PC-3 (cell line): ENCODE results near the gene KIAA1217. TPM values are rescaled to one million over a fixed set of nuclear protein-coding genes. Genes with fewer than 3 reads are reported as not detected.

ENCODE experiments used
- ATAC-seq: fragments of 200-7000 bp; cut with Tn5 transposase; 2 replicates; pipeline ENCODE4 v1.9.1; 2020; ENCODE audit warnings: mild to moderate bottlenecking, moderate library complexity
- BruUV-seq: library from RNA; stranded (reverse); fragments of 400-500 nt; replicated peaks from 2 replicates; lab custom pipeline; 2021; lab: Mats Ljungman, UMichigan
- CTCF ChIA-PET: fragments of 300-600 bp; sonication (Branson Sonifier 250); formaldehyde crosslinking; loops from one replicate; lab custom pipeline; 2022; ENCODE audit warnings: antibody characterized with exemption; lab: Charles Lee
- POLR2A ChIA-PET: fragments of 300-600 bp; sonication (Branson Sonifier 250); formaldehyde crosslinking; loops from one replicate; lab custom pipeline; 2022; ENCODE audit warnings: antibody characterized with exemption; ENCODE audit not compliant: unreplicated experiment; lab: Charles Lee
- DNase-seq: peaks from one replicate; pipeline ENCODE4 v3.0.0-alpha.2; 2015
- H2AFZ ChIP-seq: fragments of 300-600 bp; sonication (generic); 2 replicates; pipeline ENCODE4 v1.6.0; 2016; ENCODE audit warnings: antibody characterized with exemption, low read length
- H3F3A ChIP-seq: fragments of 300-600 bp; sonication (generic); one replicate; pipeline ENCODE4 v1.6.0; 2017; ENCODE audit warnings: antibody characterized with exemption, low read length, control low read depth, mild to moderate bottlenecking; ENCODE audit not compliant: unreplicated experiment
- H3K27ac ChIP-seq: fragments of 300-600 bp; sonication (generic); 2 replicates; pipeline ENCODE4 v1.5.1; 2016; ENCODE audit warnings: mild to moderate bottlenecking, low read length
- H3K27me3 ChIP-seq: fragments of 300-600 bp; sonication (generic); 2 replicates; pipeline ENCODE4 v1.6.1; 2016; ENCODE audit warnings: low read length, mixed read lengths
- H3K36me3 ChIP-seq: fragments of 300-600 bp; sonication (generic); 2 replicates; pipeline ENCODE4 v1.6.1; 2016; ENCODE audit warnings: low read depth, mixed run types, low read length, mixed read lengths
- H3K4me1 ChIP-seq: fragments of 300-600 bp; sonication (generic); 2 replicates; pipeline ENCODE4 v1.5.1; 2016; ENCODE audit warnings: low read length; ENCODE audit not compliant: insufficient read depth
- H3K4me2 ChIP-seq: fragments of 300-600 bp; sonication (generic); 2 replicates; pipeline ENCODE4 v1.6.0; 2016; ENCODE audit warnings: low read length
- H3K4me3 ChIP-seq: fragments of 300-600 bp; sonication (generic); 2 replicates; pipeline ENCODE4 v1.5.1; 2016; ENCODE audit warnings: mild to moderate bottlenecking, low read length, mixed read lengths
- H3K79me2 ChIP-seq: fragments of 300-600 bp; sonication (generic); 2 replicates; pipeline ENCODE4 v1.6.1; 2017; ENCODE audit warnings: low read length, mixed read lengths
- H3K9ac ChIP-seq: fragments of 300-600 bp; sonication (generic); 2 replicates; pipeline ENCODE4 v1.6.0; 2016; ENCODE audit warnings: mild to moderate bottlenecking, low read length
- H3K9me2 ChIP-seq: fragments of 300-600 bp; sonication (generic); replicated peaks from 2 replicates; pipeline ENCODE4 v1.6.1; 2016; ENCODE audit warnings: mixed run types, low read length, mixed read lengths
- H3K9me3 ChIP-seq: fragments of 300-600 bp; sonication (generic); 2 replicates; pipeline ENCODE4 v1.6.1; 2016; ENCODE audit warnings: low read length, mixed read lengths
- H4K20me1 ChIP-seq: fragments of 300-600 bp; sonication (generic); 2 replicates; pipeline ENCODE4 v1.6.1; 2016; ENCODE audit warnings: low read length, mixed read lengths
- EZH2 ChIP-seq: fragments of 300-600 bp; sonication (generic); IDR thresholded peaks from one replicate; pipeline ENCODE4 v1.6.1; 2017; ENCODE audit warnings: antibody characterized with exemption, mild to moderate bottlenecking, low read length; ENCODE audit not compliant: unreplicated experiment
- EZH2phosphoT487 ChIP-seq: fragments of 300-600 bp; sonication (generic); IDR thresholded peaks from 2 replicates; pipeline ENCODE4 v1.6.1; 2018; ENCODE audit warnings: mild to moderate bottlenecking, antibody characterized with exemption, low read length, borderline replicate concordance
- intact Hi-C: fragments of 100-400 bp; cut with micrococcal nuclease; formaldehyde crosslinking; loops from 2 replicates; pipeline ENCODE4 v1.9.0; 2023
- total RNA-seq: library from RNA; depleted of rRNA; stranded (reverse); fragments of >200 nt; gene quantifications from 2 replicates; pipeline ENCODE4 v1.2.3, GENCODE V29; 2014
- TF ChIP-seq, protein P1 (sequence below): fragments of 300-600 bp; sonication (generic); conservative IDR thresholded peaks from 2 replicates; pipeline ENCODE4 v1.5.1; 2017; ENCODE audit warnings: antibody characterized with exemption, low read depth, mild to moderate bottlenecking, low read length

KIAA1217 gene
- total RNA-seq, 1 experiment from 2014 or later: 16.0 TPM

DNA sequence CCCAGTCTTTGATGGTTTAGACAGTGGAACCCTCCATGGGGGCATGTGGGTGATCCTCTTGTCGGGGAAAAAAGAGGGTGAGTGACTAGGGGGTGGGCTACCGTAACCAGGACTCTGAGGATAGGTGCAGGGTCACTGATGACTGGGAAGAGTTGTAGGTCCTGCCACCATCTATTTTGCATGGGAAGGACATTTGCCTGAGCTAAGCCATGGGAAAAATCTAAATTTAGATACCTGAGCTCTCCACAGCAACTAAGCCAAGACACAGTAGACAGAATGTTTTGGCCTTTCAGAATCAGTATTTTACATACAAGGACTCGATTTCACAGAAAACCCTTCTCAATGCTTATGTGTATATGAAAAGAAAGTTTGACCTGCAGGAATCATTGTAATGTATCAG is 52.7 kb downstream of the KIAA1217 start:
- H3K79me2 ChIP-seq: no peaks in the 10 kb centered on the region
- no peak overlapping the region for H3K4me2 ChIP-seq
- intact Hi-C loops: no loop called here
- ChIA-PET CTCF (interaction anchor here (0.6 kb wide), 1 partner anchor 54 kb away, joined by 4 read pairs; no protein-coding TSS in a partner anchor), POLR2A (interaction anchor here (0.7 kb wide), 1 partner anchor 279 kb away, joined by 6 read pairs; no protein-coding TSS in a partner anchor)
- H3K9ac ChIP-seq: no peak overlapping the region
- H3K9me2 ChIP-seq: no peaks in the 10 kb centered on the region
- no peak overlapping the region for H3K27ac ChIP-seq
- H3K27me3 ChIP-seq: no peaks in the 10 kb centered on the region
- no peaks in the 10 kb centered on the region for H3F3A ChIP-seq
- no peaks in the 10 kb centered on the region for H4K20me1 ChIP-seq
- H3K36me3 ChIP-seq: no peaks in the 10 kb centered on the region
- no peaks in the 10 kb centered on the region for H3K9me3 ChIP-seq
- BruUV-seq: no TSS peak
- DNase-seq (no peak), ATAC-seq (no peak)
- no peaks in the 10 kb centered on the region for H3K4me1 ChIP-seq
- TF ChIP-seq EZH2phosphoT487 (no peak), EZH2 (no peak)
- TF ChIP-seq, protein P1, sequence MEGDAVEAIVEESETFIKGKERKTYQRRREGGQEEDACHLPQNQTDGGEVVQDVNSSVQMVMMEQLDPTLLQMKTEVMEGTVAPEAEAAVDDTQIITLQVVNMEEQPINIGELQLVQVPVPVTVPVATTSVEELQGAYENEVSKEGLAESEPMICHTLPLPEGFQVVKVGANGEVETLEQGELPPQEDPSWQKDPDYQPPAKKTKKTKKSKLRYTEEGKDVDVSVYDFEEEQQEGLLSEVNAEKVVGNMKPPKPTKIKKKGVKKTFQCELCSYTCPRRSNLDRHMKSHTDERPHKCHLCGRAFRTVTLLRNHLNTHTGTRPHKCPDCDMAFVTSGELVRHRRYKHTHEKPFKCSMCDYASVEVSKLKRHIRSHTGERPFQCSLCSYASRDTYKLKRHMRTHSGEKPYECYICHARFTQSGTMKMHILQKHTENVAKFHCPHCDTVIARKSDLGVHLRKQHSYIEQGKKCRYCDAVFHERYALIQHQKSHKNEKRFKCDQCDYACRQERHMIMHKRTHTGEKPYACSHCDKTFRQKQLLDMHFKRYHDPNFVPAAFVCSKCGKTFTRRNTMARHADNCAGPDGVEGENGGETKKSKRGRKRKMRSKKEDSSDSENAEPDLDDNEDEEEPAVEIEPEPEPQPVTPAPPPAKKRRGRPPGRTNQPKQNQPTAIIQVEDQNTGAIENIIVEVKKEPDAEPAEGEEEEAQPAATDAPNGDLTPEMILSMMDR: no peak
- no peak overlapping the region for H2AFZ ChIP-seq
- H3K4me3 ChIP-seq: no peak overlapping the region

DNA sequence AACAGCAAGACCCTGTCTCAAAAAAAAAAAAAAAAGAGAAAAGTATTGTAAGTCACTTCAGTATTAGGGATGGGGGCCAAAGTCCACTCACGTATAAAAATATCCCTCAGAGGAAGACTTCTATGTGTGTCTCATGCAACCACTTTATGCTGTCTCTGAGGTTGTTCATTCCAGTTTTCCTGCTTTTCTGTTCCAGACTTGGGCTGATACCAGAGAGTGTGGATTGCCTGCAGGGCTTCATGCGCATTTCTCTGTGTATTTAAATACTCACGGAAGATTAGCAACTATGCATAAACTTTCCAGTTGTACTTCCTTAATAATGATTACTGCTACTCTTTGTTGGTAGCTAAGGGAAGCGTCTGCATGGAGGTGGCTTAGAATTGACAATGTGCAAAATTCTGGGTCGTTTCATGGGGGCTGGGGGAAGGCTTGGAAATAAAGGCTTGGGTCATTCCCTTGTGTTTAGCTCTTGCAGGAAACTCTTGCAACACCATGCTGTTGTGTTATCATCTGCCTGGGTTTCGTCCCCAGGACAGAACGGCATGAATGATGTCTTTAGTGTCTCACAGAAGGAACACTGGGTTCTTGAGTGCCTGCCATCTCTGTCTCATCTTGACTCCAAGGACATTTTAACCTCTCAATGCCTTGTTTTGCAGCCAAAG is 54.1 kb downstream of the KIAA1217 start:
- Histone ChIP-seq H3K79me2 (no peaks in the 10 kb centered on the region), H3K36me3 (no peaks in the 10 kb centered on the region), H3K9ac (no peak overlapping the region), H3K4me1 (no peaks in the 10 kb centered on the region), H3K4me2 (no peak overlapping the region), H3K27me3 (no peaks in the 10 kb centered on the region), H2AFZ (no peak overlapping the region), H3K27ac (no peak overlapping the region), H4K20me1 (no peaks in the 10 kb centered on the region), H3F3A (no peaks in the 10 kb centered on the region), H3K9me2 (no peaks in the 10 kb centered on the region), H3K4me3 (no peak overlapping the region), H3K9me3 (no peaks in the 10 kb centered on the region)
- ChIA-PET CTCF (no interaction called here), POLR2A (no interaction called here)
- TF ChIP-seq EZH2 (no peak), EZH2phosphoT487 (no peak)
- TF ChIP-seq, protein P1: no peak
- ATAC-seq: no peak
- no peak for DNase-seq
- intact Hi-C loops: no loop called here
- no TSS peak for BruUV-seq

DNA sequence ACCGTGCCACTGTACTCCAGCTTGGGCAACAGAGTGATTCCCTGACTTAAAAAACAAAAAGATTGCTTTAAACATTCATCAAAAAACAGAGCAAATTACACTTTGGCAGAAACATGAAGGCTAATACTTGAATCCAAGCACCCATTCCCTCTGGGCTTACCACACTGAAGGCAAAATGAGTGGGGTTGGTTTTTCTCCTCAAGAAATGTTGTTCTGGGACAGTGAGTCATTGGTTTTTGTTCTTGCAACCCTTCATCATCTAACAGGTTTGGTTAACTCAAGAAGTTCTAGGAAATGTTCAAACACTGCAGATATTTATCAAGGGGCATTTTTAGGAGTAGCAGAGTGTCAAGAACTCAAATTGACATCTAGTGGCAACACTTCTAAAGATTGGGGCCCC is 60.5 kb downstream of the KIAA1217 start:
- ATAC-seq (no peak), DNase-seq (no peak)
- CTCF ChIA-PET: no interaction called here
- Histone ChIP-seq H3K4me2 (no peak overlapping the region), H3K9me2 (no peaks in the 10 kb centered on the region), H3K27ac (no peak overlapping the region), H3K4me3 (no peak overlapping the region), H2AFZ (no peak overlapping the region), H3K4me1 (no peaks in the 10 kb centered on the region), H3K36me3 (no peaks in the 10 kb centered on the region), H3K9me3 (no peaks in the 10 kb centered on the region), H4K20me1 (no peaks in the 10 kb centered on the region), H3K27me3 (no peaks in the 10 kb centered on the region), H3K9ac (no peak overlapping the region), H3K79me2 (no peaks in the 10 kb centered on the region), H3F3A (no peaks in the 10 kb centered on the region)
- POLR2A ChIA-PET: no interaction called here
- no TSS peak for BruUV-seq
- intact Hi-C loops: no loop called here
- TF ChIP-seq, protein P1: no peak
- TF ChIP-seq EZH2phosphoT487 (no peak), EZH2 (no peak)
